Duodenal mucosa (tissue), 2 donors: ENCODE data around the gene ZMYND10.

Experiments used
- H3K27ac ChIP-seq: one replicate; pipeline ENCODE4 v1.7.0; 2013; ENCODE audit warnings: low read depth, low read length
- H3K27me3 ChIP-seq, 2 donors: one replicate each; pipeline ENCODE4 v1.7.0; 2013; ENCODE audit warnings: low read length in 2 of 2, control low read depth in 1 of 2; ENCODE audit not compliant: insufficient read depth in 2 of 2, control insufficient read depth in 1 of 2
- H3K36me3 ChIP-seq, 2 donors: one replicate each; pipeline ENCODE4 v1.7.0; 2013; ENCODE audit warnings: low read length in 2 of 2, control low read depth in 1 of 2; ENCODE audit not compliant: insufficient read depth in 2 of 2, control insufficient read depth in 1 of 2
- H3K4me1 ChIP-seq, 2 donors: one replicate each; pipeline ENCODE4 v1.7.0; 2013; ENCODE audit warnings: low read length in 2 of 2, control low read depth in 1 of 2; ENCODE audit not compliant: insufficient read depth in 2 of 2, control insufficient read depth in 1 of 2
- H3K4me3 ChIP-seq, 2 donors: one replicate each; pipeline ENCODE4 v1.7.0; 2013; ENCODE audit warnings: low read length in 2 of 2, low read depth in 1 of 2
- H3K9ac ChIP-seq, 2 donors: one replicate each; pipeline ENCODE4 v1.7.0; 2013; ENCODE audit warnings: low read length in 2 of 2, low read depth in 1 of 2
- H3K9me3 ChIP-seq, 2 donors: one replicate each; pipeline ENCODE4 v1.7.0; 2013; ENCODE audit warnings: low read length in 2 of 2, control low read depth in 1 of 2; ENCODE audit not compliant: control insufficient read depth in 1 of 2

The ZMYND10 gene

GRCh38 chr3:50350213-50350526 lies 4.6 kb upstream of the ZMYND10 start:
- H3K9ac ChIP-seq = peak overlapping the region; percentile 69 to 76
- no peaks in the 10 kb centered on the region for H3K27me3 ChIP-seq
- no peaks in the 10 kb centered on the region for H3K9me3 ChIP-seq
- H3K27ac ChIP-seq = peak overlapping the region; percentile 98
- H3K36me3 ChIP-seq = peaks cover 15 to 38% of the 10 kb centered on the region in 2 donors
- H3K4me1 ChIP-seq = peaks cover 36 to 43% of the 10 kb centered on the region in 2 donors
- H3K4me3 ChIP-seq = peak overlapping the region; percentile 87 to 91

GRCh38 chr3:50347187-50347813 lies 1.8 kb upstream of the ZMYND10 start:
- H3K27ac ChIP-seq = no peak overlapping the region
- no peak overlapping the region for H3K4me3 ChIP-seq
- H3K36me3 ChIP-seq = peaks cover 0 to 13% of the 10 kb centered on the region in 2 donors
- H3K9me3 ChIP-seq = no peaks in the 10 kb centered on the region
- peak overlapping the region in 1 of 2 donors; percentile 45 for H3K9ac ChIP-seq
- no peaks in the 10 kb centered on the region for H3K27me3 ChIP-seq
- H3K4me1 ChIP-seq = peaks cover 39 to 46% of the 10 kb centered on the region in 2 donors

- Histone ChIP-seq H3K9me3 (no peaks in the 10 kb centered on the region), H3K27ac (no peak overlapping the region), H3K36me3 (peaks cover 0 to 13% of the 10 kb centered on the region in 2 donors), H3K27me3 (no peaks in the 10 kb centered on the region), H3K4me3 (no peak overlapping the region), H3K9ac (peak overlapping the region in 1 of 2 donors; percentile 63), H3K4me1 (peaks cover 34 to 44% of the 10 kb centered on the region in 2 donors)
Observed at GRCh38 chr3:50345008-50345407, 524 bp downstream of the ZMYND10 start.

DNA sequence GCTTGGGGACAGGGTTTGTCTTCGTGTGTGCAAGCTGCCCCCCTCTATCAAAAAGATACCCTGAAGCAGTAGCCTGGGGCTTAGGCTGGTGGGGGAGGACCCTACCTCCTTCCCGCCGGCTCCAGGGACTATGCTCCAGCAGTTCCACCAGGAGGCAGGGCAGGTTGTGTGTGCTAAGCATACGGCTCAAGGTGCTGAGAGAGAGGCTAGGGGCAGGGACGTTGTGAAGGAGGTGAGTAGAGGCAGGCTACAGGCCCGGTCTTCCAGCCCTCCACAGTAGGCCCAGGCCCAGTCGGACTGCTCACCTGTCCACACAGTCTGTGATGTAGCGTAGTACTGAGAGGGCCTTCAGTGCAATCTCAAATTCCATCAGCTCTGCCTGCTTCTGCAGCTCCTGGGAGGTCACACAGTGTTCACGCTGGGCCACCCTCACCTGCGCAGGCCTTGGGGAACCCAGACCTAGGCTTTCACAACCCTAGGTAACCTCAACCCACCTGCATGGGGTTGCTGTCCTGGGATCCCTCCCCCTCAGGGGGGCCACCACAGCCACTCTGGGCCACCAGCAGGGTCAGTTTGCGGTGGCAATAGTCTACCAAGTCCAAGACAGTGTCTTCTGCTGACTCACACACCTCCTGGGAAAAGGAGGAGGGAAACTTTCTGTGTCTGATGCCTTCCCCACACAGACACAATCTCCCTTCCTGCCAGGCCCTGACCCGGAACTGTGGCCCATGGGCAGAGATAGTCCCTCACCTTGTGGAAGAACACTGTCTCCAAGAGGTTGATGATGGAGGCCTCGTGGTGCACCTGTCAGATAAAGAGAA lies 2.5 kb downstream of the ZMYND10 start:
- peaks cover 0 to 5% of the 10 kb centered on the region in 2 donors for H3K36me3 ChIP-seq
- no peak overlapping the region for H3K9ac ChIP-seq
- no peak overlapping the region for H3K4me3 ChIP-seq
- no peaks in the 10 kb centered on the region for H3K9me3 ChIP-seq
- no peak overlapping the region for H3K27ac ChIP-seq
- H3K27me3 ChIP-seq = no peaks in the 10 kb centered on the region
- peaks cover 29 to 44% of the 10 kb centered on the region in 2 donors for H3K4me1 ChIP-seq

DNA sequence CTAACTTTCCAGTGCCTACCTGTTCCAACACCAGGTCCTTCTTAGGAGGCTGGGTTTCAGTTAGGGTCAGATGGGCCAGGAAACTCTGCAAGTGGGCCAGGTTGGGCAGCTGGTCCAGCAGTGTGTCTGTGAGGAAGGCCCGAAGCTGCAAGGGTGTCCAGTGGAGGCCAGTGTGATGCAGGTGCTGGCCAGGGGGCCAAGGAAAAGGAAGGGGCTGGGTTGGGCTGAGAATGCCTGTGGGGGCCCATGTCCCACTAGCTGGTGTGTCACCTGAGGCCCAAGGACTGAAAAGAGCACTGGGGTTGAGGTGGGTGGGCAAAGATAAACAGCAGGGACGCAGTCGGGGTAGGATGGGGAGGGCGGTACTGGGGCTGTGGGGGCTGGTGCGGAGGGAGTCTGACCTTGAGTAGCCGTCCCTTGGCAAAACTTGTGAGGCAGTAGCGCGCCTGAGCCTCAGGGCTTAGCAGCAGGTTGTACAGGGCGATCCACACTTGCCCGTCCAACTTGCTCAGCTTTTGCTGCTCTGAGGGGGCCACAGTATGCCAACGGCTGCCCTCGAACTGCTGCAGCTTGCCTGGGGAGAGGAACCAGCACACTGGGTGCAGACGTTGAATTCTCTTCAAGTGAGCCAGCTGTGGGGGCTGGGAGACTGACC lies 3.4 kb downstream of the ZMYND10 start:
- Histone ChIP-seq H3K9ac (no peak overlapping the region), H3K9me3 (no peaks in the 10 kb centered on the region), H3K27me3 (no peaks in the 10 kb centered on the region), H3K27ac (no peak overlapping the region), H3K36me3 (no peaks in the 10 kb centered on the region), H3K4me3 (no peak overlapping the region), H3K4me1 (peaks cover 29 to 44% of the 10 kb centered on the region in 2 donors)

DNA sequence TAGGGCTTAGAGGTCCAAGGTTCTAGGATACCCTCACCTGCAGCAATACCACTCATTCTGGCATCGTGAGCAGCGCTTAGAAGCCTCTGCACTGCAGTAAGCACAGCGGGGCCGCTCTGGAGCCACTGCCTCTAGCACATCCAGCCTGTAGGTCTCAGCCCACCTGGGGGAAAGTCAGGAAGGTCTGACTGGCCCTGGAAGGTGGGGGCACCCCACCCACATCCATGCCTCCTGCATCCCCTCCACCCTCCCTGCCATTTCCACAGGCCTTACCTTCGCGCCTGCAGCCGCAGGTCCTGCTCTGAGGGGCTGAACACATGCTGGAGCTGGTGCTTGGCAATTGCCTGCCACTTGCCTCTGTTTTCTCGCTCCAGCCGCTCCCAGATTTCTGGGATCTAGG lies 4.0 kb downstream of the ZMYND10 start:
- H3K4me3 ChIP-seq = peak overlapping the region; percentile 66 to 78
- H3K4me1 ChIP-seq = peaks cover 29 to 46% of the 10 kb centered on the region in 2 donors
- no peaks in the 10 kb centered on the region for H3K36me3 ChIP-seq
- no peak overlapping the region for H3K27ac ChIP-seq
- H3K9ac ChIP-seq = peak overlapping the region in 1 of 2 donors; percentile 69
- no peaks in the 10 kb centered on the region for H3K27me3 ChIP-seq
- no peaks in the 10 kb centered on the region for H3K9me3 ChIP-seq

DNA sequence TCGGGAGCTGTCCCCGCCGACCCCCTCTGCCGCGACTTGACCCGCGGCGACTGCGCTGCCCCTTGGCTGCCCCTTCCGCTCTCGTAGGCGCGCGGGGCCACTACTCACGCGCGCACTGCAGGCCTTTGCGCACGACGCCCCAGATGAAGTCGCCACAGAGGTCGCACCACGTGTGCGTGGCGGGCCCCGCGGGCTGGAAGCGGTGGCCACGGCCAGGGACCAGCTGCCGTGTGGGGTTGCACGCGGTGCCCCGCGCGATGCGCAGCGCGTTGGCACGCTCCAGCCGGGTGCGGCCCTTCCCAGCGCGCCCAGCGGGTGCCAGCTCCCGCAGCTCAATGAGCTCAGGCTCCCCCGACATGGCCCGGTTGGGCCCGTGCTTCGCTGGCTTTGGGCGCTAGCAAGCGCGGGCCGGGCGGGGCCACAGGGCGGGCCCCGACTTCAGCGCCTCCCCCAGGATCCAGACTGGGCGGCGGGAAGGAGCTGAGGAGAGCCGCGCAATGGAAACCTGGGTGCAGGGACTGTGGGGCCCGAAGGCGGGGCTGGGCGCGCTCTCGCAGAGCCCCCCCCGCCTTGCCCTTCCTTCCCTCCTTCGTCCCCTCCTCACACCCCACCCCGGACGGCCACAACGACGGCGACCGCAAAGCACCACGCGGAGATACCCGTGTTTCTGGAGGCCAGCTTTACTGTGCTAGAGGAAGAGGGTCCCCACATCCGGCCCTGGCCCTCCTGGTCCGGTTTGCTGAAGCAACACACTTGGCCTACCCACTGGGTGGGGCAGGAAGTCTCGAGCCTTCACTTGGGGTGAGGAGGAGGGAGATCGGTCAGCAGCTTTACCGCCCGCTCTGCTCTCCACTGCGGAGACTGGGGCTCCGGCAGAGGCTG lies 4.8 kb downstream of the ZMYND10 start, which contains the start of gene RASSF1:
TSS of gene RASSF1 (minus strand) at position 389 of the 882 bp plus-strand sequence. CDS start at position 358, 31 bp downstream.
- peak within 1 kb of the TSS; percentile 75 for H3K27ac ChIP-seq
- H3K9me3 ChIP-seq = no peaks in the 10 kb centered on the region
- H3K4me3 ChIP-seq = peak within 1 kb of the TSS; percentile 66 to 78
- no peaks in the 10 kb centered on the region for H3K27me3 ChIP-seq
- peak within 1 kb of the TSS; percentile 69 to 77 for H3K9ac ChIP-seq
- no peaks in the 10 kb centered on the region for H3K36me3 ChIP-seq
- peaks cover 33 to 52% of the 10 kb centered on the region in 2 donors for H3K4me1 ChIP-seq

DNA sequence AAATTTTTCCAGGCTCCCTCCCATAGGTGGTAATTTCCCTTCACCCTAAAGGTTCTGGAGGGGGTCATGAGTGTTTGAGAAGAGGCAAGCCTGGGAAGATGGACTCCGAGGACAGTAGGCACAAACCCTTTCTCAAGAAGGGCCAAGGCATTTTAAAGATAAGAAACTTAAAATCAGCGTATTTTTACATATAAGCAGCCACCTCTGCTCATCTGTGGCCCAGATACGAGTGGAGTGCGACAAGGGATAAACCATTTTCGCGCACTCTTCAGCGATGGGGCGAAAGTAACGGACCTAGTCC lies 5.4 kb downstream of the ZMYND10 start:
- Histone ChIP-seq H3K4me1 (peaks cover 29 to 52% of the 10 kb centered on the region in 2 donors), H3K9ac (peak overlapping the region; percentile 69 to 77)

GRCh38 chr3:50339485-50340146 lies 5.9 kb downstream of the ZMYND10 start:
- Histone ChIP-seq H3K4me1 (peaks cover 30 to 52% of the 10 kb centered on the region in 2 donors), H3K9ac (peak overlapping the region; percentile 69 to 77), H3K27me3 (no peaks in the 10 kb centered on the region), H3K9me3 (no peaks in the 10 kb centered on the region), H3K36me3 (peaks cover 0 to under 1% of the 10 kb centered on the region in 2 donors), H3K4me3 (peak overlapping the region; percentile 66 to 78), H3K27ac (peak overlapping the region; percentile 75)

More for the DNA sequence above, 5.4 kb downstream of the ZMYND10 start:
- H3K36me3 ChIP-seq = no peaks in the 10 kb centered on the region
- H3K4me3 ChIP-seq = peak overlapping the region; percentile 66 to 78
- H3K27me3 ChIP-seq = no peaks in the 10 kb centered on the region
- H3K27ac ChIP-seq = peak overlapping the region; percentile 75
- no peaks in the 10 kb centered on the region for H3K9me3 ChIP-seq
